ENCODE results near the gene KRT17.

DNA sequence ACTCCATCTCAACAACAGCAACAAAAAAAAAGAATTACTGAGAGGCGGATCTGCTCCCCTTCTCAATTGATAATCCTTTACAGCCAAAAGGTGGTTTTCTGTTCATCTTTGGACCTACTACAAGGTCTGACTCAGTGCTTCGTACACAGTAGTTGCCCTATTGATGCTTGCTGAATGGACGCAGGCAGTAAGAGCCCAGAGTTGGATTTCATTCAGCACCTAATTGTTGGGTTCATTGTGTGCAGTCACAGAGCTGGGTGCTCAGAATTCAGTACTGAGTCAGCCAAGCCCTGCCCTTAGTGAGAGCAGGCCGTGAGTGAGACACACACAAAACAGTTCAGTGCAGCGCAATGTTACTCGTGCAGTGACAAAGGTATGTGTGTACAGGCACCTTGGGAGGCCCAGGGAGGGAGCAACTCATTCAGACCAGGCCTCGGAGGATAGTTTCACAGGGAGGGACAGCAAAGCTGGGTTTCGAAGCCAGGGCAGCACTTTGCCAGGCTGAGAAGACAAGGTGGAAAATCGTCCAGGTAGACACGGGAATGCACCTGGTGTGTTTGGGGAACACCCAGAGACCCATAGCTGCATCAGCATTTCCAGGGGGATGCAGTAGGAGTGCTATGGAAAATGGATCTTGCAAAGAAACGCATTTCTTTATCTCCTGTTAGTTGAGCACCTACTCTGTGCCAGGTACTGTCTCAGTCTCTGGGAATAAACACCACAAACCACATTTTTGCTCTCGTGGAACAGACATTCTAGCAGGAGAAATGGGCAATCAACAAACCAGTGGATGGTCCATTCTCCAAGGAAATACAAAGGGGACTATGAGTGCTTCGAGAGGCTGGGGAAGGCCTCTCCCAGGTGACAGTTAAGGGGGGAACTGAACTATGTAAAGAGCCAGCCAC, 18.1 kb upstream of the KRT17 start:
- TF ChIP-seq, protein P1, sequence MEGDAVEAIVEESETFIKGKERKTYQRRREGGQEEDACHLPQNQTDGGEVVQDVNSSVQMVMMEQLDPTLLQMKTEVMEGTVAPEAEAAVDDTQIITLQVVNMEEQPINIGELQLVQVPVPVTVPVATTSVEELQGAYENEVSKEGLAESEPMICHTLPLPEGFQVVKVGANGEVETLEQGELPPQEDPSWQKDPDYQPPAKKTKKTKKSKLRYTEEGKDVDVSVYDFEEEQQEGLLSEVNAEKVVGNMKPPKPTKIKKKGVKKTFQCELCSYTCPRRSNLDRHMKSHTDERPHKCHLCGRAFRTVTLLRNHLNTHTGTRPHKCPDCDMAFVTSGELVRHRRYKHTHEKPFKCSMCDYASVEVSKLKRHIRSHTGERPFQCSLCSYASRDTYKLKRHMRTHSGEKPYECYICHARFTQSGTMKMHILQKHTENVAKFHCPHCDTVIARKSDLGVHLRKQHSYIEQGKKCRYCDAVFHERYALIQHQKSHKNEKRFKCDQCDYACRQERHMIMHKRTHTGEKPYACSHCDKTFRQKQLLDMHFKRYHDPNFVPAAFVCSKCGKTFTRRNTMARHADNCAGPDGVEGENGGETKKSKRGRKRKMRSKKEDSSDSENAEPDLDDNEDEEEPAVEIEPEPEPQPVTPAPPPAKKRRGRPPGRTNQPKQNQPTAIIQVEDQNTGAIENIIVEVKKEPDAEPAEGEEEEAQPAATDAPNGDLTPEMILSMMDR (IDR thresholded peaks at IDR 0.05), result no peak
- TF ChIP-seq POLR2A (IDR thresholded peaks at IDR 0.05), result no peak

Data from adrenal gland (tissue), 5 donors.